HG02973 (cell line): Measurements from ENCODE around the gene CAMTA1.

Experiments
- ATAC-seq: cut with Tn5 transposase; IDR thresholded peaks from one replicate; pipeline ENCODE4 v1.9.1; 2021; ENCODE audit warnings: moderate library complexity; ENCODE audit not compliant: unreplicated experiment

The CAMTA1 gene

GRCh38 chr1:7572654-7573152 lies 787.4 kb downstream of the CAMTA1 start:
- no peak for ATAC-seq

GRCh38 chr1:7573481-7573880 lies 788.2 kb downstream of the CAMTA1 start:
- no peak for ATAC-seq

- ATAC-seq, result no peak
These were observed 789.1 kb downstream of the CAMTA1 start for GRCh38 chr1:7574121-7575040.

- no peak for ATAC-seq
These were observed 789.8 kb downstream of the CAMTA1 start for GRCh38 chr1:7575041-7575400.

GRCh38 chr1:7576946-7577657 lies 791.8 kb downstream of the CAMTA1 start:
- ATAC-seq, result no peak

- no peak for ATAC-seq
These were observed 793.0 kb downstream of the CAMTA1 start for GRCh38 chr1:7578206-7578605.

- ATAC-seq, result no peak
These were observed 793.8 kb downstream of the CAMTA1 start for GRCh38 chr1:7579016-7579415.

- no peak for ATAC-seq
These were observed 794.9 kb downstream of the CAMTA1 start for GRCh38 chr1:7579831-7580804.

GRCh38 chr1:7580923-7581753 lies 795.9 kb downstream of the CAMTA1 start:
- no peak for ATAC-seq

GRCh38 chr1:7581754-7582459 lies 796.7 kb downstream of the CAMTA1 start:
- ATAC-seq, result no peak

- no peak for ATAC-seq
These were observed 797.3 kb downstream of the CAMTA1 start for GRCh38 chr1:7582460-7582972.

GRCh38 chr1:7583291-7584096 lies 798.2 kb downstream of the CAMTA1 start:
- no peak for ATAC-seq

GRCh38 chr1:7584157-7584556 lies 798.9 kb downstream of the CAMTA1 start:
- no peak for ATAC-seq

- no peak for ATAC-seq
These were observed 799.4 kb downstream of the CAMTA1 start for GRCh38 chr1:7584643-7585042.

GRCh38 chr1:7585216-7585907 lies 800.1 kb downstream of the CAMTA1 start:
- no peak for ATAC-seq

- no peak for ATAC-seq
These were observed 801.0 kb downstream of the CAMTA1 start for GRCh38 chr1:7586031-7586941.
